T follicular helper cell (primary cell): ENCODE results near the gene KCNMA1.

Experiments
- DNase-seq: peaks from one replicate; pipeline ENCODE4 v3.0.0-alpha.2; 2020; ENCODE audit warnings: low read depth

KCNMA1 gene

GRCh38 chr10:77020426-77021040 is 617.1 kb downstream of the KCNMA1 start:
- DNase-seq = no peak

- DNase-seq = no peak
Observed at GRCh38 chr10:77016855-77017254, 620.8 kb downstream of the KCNMA1 start.

GRCh38 chr10:77016278-77016815 is 621.3 kb downstream of the KCNMA1 start:
- no peak for DNase-seq

GRCh38 chr10:77015360-77015759 is 622.2 kb downstream of the KCNMA1 start:
- no peak for DNase-seq

GRCh38 chr10:77012812-77013500 is 624.7 kb downstream of the KCNMA1 start:
- no peak for DNase-seq

- DNase-seq = no peak
Observed at GRCh38 chr10:77011874-77012811, 625.5 kb downstream of the KCNMA1 start.

- DNase-seq = no peak
Observed at GRCh38 chr10:77010430-77010829, 627.2 kb downstream of the KCNMA1 start.

GRCh38 chr10:77007834-77008233 is 629.8 kb downstream of the KCNMA1 start:
- no peak for DNase-seq

GRCh38 chr10:77006836-77007511 is 630.6 kb downstream of the KCNMA1 start:
- DNase-seq = no peak

GRCh38 chr10:77005871-77006270 is 631.7 kb downstream of the KCNMA1 start:
- no peak for DNase-seq

- no peak for DNase-seq
Observed at GRCh38 chr10:77004917-77005564, 632.6 kb downstream of the KCNMA1 start.

- DNase-seq = no peak
Observed at GRCh38 chr10:77002872-77003271, 634.7 kb downstream of the KCNMA1 start.

- DNase-seq = no peak
Observed at GRCh38 chr10:77001206-77001605, 636.4 kb downstream of the KCNMA1 start.

GRCh38 chr10:76998451-76998850 is 639.2 kb downstream of the KCNMA1 start:
- no peak for DNase-seq

- DNase-seq = no peak
Observed at GRCh38 chr10:76997631-76998030, 640.0 kb downstream of the KCNMA1 start.

- no peak for DNase-seq
Observed at GRCh38 chr10:76995023-76995422, 642.6 kb downstream of the KCNMA1 start.

GRCh38 chr10:76993213-76993612 is 644.4 kb downstream of the KCNMA1 start:
- DNase-seq = no peak

- DNase-seq = no peak
Observed at GRCh38 chr10:76992467-76992866, 645.1 kb downstream of the KCNMA1 start.

GRCh38 chr10:76991621-76992020 is 646.0 kb downstream of the KCNMA1 start:
- DNase-seq = no peak

- no peak for DNase-seq
Observed at GRCh38 chr10:76990561-76990960, 647.0 kb downstream of the KCNMA1 start.
